Activated CD8-positive, alpha-beta memory T cell treated with anti-CD3 and anti-CD28 coated beads for 48 hours (primary cell): Measurements from ENCODE around the gene EFCAB5.
A peak's percentile ranks its signal among the peaks of the same experiment; 100 is the strongest.
"Not testable (repeated sequence)": the region's sequence is repeated elsewhere in the genome, so short reads cannot be mapped to it uniquely, and the experiment has no call there.

Experiments
- DNase-seq, 3 experiments: peaks; one replicate each; pipeline ENCODE4 v3.0.0-alpha.2; 2020; ENCODE audit warnings: low read depth in 2 of 3, low spot score in 2 of 3

EFCAB5 gene

GRCh38 chr17:29941334-29941733, at the start of gene EFCAB5:
Gene EFCAB5, plus strand, starts transcription at chr17:29941634. Its CDS starts 163 bp downstream, at chr17:29941797.
- no peak for DNase-seq

GRCh38 chr17:29892201-29892600, 49.2 kb upstream of the EFCAB5 start:
- no peak for DNase-seq

GRCh38 chr17:29897136-29897535, 44.3 kb upstream of the EFCAB5 start:
- not testable (repeated sequence) for DNase-seq

- no peak for DNase-seq
Measured at GRCh38 chr17:29903471-29903870, 38.0 kb upstream of the EFCAB5 start.

GRCh38 chr17:29905086-29905878, 36.2 kb upstream of the EFCAB5 start:
- no peak for DNase-seq

GRCh38 chr17:29905879-29906167, 35.6 kb upstream of the EFCAB5 start:
- no peak for DNase-seq

- no peak for DNase-seq
Measured at GRCh38 chr17:29906969-29907368, 34.5 kb upstream of the EFCAB5 start.

- DNase-seq = no peak
Measured at GRCh38 chr17:29909236-29910003, 32.0 kb upstream of the EFCAB5 start.

GRCh38 chr17:29911641-29912177, 29.7 kb upstream of the EFCAB5 start:
- DNase-seq = no peak

- DNase-seq = no peak
Measured at GRCh38 chr17:29914819-29915537, 26.5 kb upstream of the EFCAB5 start.

- DNase-seq = no peak
Measured at GRCh38 chr17:29918016-29918415, 23.4 kb upstream of the EFCAB5 start.

- DNase-seq = no peak
Measured at GRCh38 chr17:29918922-29919856, 22.2 kb upstream of the EFCAB5 start.

GRCh38 chr17:29924786-29925185, 16.6 kb upstream of the EFCAB5 start:
- DNase-seq = no peak

GRCh38 chr17:29927546-29927945, 13.9 kb upstream of the EFCAB5 start:
- no peak for DNase-seq

- peak; percentile 6 to 17 (median 6) for DNase-seq
Measured at GRCh38 chr17:29929006-29929532, 12.4 kb upstream of the EFCAB5 start.

- DNase-seq = peak; percentile 63 to 74 (median 74)
Measured at GRCh38 chr17:29929533-29930408, 11.7 kb upstream of the EFCAB5 start, which contains the start of gene SSH2. Gene SSH2, minus strand, starts transcription at chr17:29930228. Its CDS starts 228 bp downstream, at chr17:29930000.

GRCh38 chr17:29930409-29931010, 10.9 kb upstream of the EFCAB5 start:
- no peak for DNase-seq

- DNase-seq = peak in 2 of 3 experiments; percentile 16 to 28
Measured at GRCh38 chr17:29931231-29931932, 10.1 kb upstream of the EFCAB5 start.
